SIG-M5 treated with dmso at 0.1 percent for 504 hours (cell line): ENCODE results near the gene CACNA1G.
A peak's percentile ranks its signal among the peaks of the same experiment; 100 is the strongest.

ENCODE experiments used
- DNase-seq: peaks from one replicate; lab custom pipeline; 2025; ENCODE audit not compliant: unreplicated experiment; lab: John Stamatoyannopoulos, UW

CACNA1G gene

GRCh38 chr17:50608700-50609379 is 48.3 kb downstream of the CACNA1G start:
- no peak for DNase-seq

DNA sequence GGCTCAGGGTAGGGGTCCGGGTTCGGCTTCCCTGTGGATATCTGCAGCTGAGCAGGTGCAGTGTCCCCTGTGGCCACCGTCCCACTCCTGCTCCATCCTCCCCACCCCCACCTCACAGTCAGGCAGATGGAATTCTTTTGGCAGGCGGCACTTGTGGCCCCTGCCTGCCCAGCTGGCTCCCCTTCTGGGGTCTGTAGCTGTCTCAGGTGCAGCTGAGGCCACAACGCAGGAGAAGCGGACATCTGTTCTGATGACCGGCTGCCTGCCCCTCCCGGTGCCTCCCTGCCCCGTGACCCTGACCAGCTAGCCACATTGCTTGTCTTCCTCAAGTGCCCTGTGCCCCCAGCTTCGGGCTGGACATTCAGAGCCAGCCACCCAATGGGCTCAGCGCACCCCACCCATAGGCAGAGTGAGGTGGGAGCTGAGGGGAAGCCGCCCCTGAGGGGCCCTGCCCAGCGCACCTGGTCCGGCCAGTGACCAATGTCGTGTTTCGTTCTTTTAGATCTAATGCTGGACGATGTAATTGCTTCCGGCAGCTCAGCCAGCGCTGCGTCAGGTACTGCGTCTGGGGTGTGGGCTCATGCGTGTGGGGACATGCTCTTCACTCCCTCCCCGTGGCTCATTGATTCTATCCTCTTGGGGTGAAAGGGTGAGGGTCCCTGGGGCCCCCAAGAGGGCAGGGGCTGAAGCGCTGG is 49.0 kb downstream of the CACNA1G start:
- DNase-seq: no peak

- DNase-seq: no peak
Measured at GRCh38 chr17:50611634-50612033, 51.1 kb downstream of the CACNA1G start.

- DNase-seq: no peak
Measured at GRCh38 chr17:50612281-50612680, 51.8 kb downstream of the CACNA1G start.

- no peak for DNase-seq
Measured at GRCh38 chr17:50613007-50613992, 52.8 kb downstream of the CACNA1G start.

DNA sequence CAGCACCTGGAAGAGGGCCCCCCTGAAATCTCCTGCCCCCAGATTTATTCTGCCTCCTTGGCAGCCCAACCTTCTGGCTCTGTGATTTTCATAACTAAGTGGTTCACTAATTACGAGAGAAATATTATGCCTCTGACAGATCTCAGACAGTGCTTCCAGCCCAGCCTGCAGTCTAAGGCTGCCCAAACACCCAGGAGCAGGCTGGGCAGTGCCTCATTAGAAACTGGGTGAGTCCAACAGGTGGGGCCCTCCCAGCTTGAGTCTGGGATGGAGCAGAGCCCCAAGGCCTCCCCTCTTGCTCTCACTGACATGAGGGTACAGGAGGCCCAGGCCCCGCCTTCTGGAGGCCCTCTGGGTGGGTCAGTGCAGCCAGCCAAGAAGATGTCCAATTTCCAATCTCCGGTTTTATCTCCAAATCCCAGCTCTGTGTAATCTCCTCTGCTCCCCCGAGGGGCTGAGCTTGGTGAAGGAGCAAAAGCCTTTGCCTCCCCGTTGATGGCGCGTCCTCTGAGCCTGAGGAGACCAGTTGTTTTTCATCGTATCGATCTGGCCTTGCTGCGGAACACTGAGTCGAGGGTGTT is 54.0 kb downstream of the CACNA1G start:
- no peak for DNase-seq

DNA sequence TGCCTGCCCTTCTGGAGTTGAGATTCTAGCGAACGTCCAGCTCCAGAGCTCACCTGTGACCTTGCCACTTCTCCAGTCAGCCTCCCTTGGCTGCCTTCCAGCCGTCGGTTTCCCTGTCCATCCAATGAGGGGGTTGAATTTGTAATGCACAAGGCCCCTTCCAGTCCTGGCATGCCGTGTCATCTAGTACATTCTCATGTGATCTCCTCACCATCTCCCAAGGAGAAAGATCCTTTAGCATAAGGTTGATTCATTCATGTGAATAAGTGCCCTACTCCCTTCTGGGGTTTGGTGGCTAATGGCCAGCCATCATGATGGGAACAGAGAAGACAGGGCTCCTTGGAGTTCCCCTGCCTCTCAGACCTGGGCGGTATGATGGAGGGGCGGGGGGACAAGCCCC is 55.3 kb downstream of the CACNA1G start:
- DNase-seq: no peak

DNA sequence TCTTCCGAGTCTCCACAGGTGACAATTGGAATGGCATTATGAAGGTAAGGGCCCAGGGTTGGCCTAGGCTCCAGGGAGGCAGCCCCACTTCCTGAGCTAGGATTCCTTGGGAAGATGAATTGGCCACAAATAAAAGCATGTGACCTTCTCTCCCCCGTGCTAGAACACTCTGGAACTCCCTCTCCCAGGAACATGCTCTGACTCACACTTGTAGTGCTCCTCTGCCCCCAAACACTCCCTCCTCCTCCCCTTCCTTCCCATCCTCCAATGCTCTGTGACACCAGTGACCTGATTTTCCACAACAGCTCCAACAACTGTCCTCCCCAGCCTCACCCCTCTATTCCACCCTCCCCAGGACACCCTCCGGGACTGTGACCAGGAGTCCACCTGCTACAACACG is 57.8 kb downstream of the CACNA1G start:
- no peak for DNase-seq

- peak; percentile 42 for DNase-seq
Measured at GRCh38 chr17:50618941-50619340, 58.4 kb downstream of the CACNA1G start.

GRCh38 chr17:50619489-50619888 is 59.0 kb downstream of the CACNA1G start:
- no peak for DNase-seq

DNA sequence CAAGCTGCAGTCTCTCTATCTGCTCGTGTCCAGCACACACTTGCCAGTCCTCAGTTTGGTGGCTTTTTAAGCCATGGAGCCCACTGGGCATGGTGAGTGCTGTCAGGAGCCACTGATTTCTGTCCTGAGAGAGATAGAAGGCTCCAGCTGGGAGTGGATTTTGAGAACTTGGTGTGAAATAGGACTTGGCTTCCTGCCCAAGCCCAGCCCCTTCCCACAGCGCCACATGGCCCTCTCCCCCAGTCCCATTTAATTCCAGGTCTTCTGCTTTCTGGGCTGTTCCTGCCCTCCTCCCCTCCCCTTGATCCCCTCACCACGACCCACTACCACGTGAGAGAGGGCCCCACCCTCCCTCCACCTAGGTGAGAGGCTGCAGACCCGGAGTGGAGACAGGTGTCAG is 59.7 kb downstream of the CACNA1G start:
- no peak for DNase-seq

DNA sequence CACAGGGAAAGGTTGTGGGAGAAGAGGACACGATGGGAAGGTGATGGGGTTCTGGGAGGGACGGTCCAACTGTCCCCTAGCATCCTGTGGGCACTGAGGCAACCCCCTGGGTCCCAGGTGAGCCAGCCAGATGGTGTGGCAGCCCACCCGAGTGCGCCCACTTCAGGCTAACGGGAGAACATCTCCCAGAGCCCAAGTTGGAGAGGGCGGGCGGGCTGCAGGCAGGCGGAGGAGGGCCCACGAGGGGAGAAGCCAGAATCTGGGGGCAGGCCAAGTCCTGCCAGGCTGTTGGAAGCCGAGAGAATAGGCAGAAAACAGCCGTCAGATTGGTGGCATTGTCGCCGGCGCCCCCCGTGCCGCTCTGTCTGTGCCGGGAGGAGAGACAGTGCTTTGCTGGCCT is 60.3 kb downstream of the CACNA1G start:
- no peak for DNase-seq

DNA sequence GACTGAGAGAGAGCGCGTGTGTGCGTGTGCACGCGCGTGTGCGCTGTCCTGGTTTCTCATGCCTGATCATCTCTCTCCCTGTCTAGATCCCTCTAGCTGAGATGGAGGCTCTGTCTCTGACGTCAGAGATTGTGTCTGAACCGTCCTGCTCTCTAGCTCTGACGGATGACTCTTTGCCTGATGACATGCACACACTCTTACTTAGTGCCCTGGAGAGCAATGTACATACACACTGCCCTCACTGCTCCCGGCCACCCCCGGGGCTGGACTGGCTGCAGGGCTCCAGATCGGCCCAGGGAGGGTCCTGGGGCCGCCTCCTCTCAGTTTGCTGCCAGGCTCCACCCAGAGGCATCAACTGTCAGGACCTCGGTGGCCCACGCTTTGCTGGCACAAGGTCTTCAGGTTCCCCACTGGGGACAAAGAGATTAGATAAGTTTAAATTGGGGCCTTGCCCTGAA is 61.1 kb downstream of the CACNA1G start:
- no peak for DNase-seq

DNA sequence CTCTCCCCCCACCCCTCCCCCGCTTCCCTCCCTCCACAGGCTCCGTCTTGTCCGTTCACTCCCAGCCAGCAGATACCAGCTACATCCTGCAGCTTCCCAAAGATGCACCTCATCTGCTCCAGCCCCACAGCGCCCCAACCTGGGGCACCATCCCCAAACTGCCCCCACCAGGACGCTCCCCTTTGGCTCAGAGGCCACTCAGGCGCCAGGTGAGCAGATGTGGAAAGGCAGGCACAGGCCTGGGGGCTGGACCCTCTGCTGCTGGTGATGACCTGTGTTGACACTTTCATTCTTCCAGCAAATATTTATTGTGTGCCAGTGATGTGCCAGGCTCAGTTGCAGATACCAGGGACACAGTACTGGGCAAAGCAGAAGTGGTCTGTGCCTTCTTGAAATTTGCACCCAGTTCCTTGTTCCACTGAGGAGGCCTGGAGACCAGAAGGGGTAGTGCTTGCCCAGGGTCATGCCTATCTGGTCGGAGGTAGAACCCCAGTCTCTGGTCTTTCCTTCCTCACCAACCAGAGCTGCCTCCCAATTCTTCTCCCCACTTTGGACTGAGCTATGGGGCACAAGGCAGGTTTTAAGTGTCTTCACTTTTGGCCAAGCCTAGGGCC is 63.9 kb downstream of the CACNA1G start:
- no peak for DNase-seq

DNA sequence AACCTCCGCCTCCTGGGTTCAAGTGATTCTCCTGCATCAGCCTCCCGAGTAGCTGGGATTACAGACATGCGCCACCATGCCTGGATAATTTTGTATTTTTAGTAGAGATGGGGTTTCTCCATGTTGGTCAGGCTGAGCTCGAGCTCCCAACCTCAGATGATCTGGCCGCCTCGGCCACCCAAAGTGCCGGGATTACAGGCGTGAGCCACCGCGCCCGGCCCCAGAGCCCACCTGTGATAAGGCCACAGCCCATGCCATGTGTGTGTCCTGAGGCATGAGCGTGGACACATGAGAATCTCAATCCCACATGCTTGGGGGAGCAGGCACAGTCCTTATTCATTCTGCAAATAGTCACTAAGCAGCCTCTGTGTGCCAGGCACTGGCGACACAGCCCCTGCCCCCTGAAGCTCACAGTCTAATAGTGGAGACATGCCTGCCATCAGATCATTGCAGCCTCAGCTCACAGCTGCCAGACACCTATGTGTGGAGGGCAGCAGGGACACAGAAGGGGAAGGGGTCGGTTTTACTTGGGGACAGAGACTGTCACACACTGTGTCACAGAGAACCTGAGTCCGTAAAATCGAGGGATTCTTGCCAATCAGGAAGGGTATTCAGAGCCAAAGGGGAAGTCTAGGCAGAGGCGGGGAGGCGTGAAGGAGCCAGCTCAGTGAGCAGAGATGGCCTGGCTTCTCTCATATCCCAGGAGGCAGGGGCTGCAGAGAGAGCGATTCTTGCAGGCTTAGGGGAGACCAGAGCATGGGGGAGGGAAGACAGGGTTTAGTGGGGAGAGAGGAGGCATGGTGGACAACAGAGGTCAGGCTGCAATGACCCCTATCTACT is 64.7 kb downstream of the CACNA1G start:
- DNase-seq: no peak

DNA sequence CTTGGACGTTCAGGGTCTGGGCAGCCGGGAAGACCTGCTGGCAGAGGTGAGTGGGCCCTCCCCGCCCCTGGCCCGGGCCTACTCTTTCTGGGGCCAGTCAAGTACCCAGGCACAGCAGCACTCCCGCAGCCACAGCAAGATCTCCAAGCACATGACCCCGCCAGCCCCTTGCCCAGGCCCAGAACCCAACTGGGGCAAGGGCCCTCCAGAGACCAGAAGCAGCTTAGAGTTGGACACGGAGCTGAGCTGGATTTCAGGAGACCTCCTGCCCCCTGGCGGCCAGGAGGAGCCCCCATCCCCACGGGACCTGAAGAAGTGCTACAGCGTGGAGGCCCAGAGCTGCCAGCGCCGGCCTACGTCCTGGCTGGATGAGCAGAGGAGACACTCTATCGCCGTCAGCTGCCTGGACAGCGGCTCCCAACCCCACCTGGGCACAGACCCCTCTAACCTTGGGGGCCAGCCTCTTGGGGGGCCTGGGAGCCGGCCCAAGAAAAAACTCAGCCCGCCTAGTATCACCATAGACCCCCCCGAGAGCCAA is 65.6 kb downstream of the CACNA1G start:
- peak; percentile 58 for DNase-seq

- DNase-seq: no peak
Measured at GRCh38 chr17:50627036-50627781, 66.7 kb downstream of the CACNA1G start.

DNA sequence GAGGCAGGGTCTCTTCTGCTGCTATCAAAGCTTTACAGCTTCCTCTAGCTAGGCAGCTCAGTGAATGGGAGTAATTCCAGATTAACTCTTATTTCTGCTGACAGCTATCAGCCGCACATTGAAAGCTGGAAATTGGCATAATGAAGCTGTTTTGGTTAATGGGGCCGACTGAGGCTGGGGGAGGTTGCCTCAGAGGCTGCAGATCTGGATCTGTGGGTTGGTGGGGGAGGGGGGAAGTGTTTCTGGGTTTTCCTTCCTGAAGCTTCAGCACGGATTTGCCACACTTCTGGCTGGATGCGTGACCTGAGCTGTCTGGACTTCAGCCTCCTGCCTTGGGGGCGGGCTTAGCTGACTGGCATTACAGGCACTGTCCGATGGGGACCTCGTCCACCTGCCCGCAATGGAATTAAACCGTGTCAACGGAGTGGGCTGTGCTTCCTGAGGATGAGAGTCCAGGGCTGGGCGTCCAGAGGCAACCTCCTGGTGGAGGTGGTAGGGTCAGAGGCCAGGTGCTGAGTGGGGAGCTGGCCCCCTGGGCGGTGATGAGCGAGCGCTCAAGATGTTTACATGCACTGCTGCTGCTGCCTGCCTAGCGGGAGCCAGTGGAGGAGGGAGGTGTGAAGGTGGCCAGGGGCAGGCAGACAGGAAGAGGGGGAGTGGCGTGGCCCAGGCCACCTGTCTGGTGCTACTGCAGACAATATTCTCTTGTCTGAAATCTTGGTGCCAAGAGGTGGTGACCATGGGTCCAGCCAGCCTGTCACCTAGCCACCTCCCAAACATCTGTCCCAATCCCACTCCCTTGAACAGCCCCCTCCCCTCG is 67.5 kb downstream of the CACNA1G start:
- DNase-seq: no peak
